Duodenal mucosa (tissue), 2 donors: ENCODE results near the gene PHOX2A.
A peak's percentile ranks its signal among the peaks of the same experiment; 100 is the strongest.

ENCODE experiments used
- H3K27ac ChIP-seq: one replicate; pipeline ENCODE4 v1.7.0; 2013; ENCODE audit warnings: low read depth, low read length
- H3K27me3 ChIP-seq, 2 donors: one replicate each; pipeline ENCODE4 v1.7.0; 2013; ENCODE audit warnings: low read length in 2 of 2, control low read depth in 1 of 2; ENCODE audit not compliant: insufficient read depth in 2 of 2, control insufficient read depth in 1 of 2
- H3K36me3 ChIP-seq, 2 donors: one replicate each; pipeline ENCODE4 v1.7.0; 2013; ENCODE audit warnings: low read length in 2 of 2, control low read depth in 1 of 2; ENCODE audit not compliant: insufficient read depth in 2 of 2, control insufficient read depth in 1 of 2
- H3K4me1 ChIP-seq, 2 donors: one replicate each; pipeline ENCODE4 v1.7.0; 2013; ENCODE audit warnings: low read length in 2 of 2, control low read depth in 1 of 2; ENCODE audit not compliant: insufficient read depth in 2 of 2, control insufficient read depth in 1 of 2
- H3K4me3 ChIP-seq, 2 donors: one replicate each; pipeline ENCODE4 v1.7.0; 2013; ENCODE audit warnings: low read length in 2 of 2, low read depth in 1 of 2
- H3K9ac ChIP-seq, 2 donors: one replicate each; pipeline ENCODE4 v1.7.0; 2013; ENCODE audit warnings: low read length in 2 of 2, low read depth in 1 of 2
- H3K9me3 ChIP-seq, 2 donors: one replicate each; pipeline ENCODE4 v1.7.0; 2013; ENCODE audit warnings: low read length in 2 of 2, control low read depth in 1 of 2; ENCODE audit not compliant: control insufficient read depth in 1 of 2

Gene PHOX2A

DNA sequence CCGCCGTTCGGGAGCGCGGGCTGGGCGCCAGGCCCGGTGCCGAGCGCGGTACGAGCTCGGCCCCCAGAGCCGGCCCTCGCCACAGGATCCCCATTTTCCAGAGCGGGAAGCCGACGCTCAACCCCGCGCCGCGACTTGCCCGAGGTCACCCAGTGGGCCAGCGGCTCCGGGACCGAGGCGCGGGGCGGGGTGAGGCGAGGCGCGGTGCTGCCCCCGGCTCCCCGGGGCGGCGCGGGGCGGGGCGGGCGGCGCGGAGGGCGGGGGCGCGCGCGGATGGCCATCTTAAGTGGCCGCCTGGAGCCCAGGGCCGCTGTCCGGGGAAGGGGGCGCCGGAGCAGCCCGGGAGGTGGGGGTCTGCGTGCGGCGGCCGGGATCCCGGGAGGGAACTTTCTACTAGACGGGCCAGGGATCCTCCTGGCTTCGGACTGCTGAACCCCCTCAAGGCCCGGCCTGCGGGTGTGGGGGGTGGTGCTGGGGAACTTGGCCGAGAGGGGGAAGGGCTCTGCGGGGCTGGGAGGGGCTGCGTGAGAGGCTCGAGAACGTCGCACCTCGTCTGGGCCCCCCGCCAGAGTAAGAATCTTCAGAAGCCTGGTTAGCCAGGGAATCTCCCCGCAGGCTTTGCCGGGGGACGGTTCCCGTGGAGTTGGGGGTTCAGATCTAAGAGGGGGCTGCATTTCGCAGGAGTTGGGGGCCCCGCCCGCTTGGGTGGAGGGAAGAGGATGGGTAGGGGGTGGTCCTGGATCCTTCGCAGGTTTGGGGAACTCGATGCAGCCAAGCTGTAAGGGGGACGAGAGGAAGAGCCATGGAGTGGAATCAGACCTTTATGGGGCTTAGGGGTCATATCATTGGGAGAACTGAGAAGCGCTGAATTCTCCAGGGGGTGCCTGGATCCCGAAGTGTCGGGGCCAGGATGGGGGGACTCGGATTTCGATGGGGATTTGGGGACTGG lies 20.1 kb downstream of the PHOX2A start:
- H3K9ac ChIP-seq: peak overlapping the region; percentile 82 to 90
- peaks cover 16 to 25% of the 10 kb centered on the region in 2 donors for H3K4me1 ChIP-seq
- peak overlapping the region; percentile 92 to 96 for H3K4me3 ChIP-seq
- H3K27me3 ChIP-seq: no peaks in the 10 kb centered on the region
- peak overlapping the region; percentile 90 for H3K27ac ChIP-seq
- peaks cover 9% of the 10 kb centered on the region in 2 donors for H3K36me3 ChIP-seq
- H3K9me3 ChIP-seq: no peaks in the 10 kb centered on the region

DNA sequence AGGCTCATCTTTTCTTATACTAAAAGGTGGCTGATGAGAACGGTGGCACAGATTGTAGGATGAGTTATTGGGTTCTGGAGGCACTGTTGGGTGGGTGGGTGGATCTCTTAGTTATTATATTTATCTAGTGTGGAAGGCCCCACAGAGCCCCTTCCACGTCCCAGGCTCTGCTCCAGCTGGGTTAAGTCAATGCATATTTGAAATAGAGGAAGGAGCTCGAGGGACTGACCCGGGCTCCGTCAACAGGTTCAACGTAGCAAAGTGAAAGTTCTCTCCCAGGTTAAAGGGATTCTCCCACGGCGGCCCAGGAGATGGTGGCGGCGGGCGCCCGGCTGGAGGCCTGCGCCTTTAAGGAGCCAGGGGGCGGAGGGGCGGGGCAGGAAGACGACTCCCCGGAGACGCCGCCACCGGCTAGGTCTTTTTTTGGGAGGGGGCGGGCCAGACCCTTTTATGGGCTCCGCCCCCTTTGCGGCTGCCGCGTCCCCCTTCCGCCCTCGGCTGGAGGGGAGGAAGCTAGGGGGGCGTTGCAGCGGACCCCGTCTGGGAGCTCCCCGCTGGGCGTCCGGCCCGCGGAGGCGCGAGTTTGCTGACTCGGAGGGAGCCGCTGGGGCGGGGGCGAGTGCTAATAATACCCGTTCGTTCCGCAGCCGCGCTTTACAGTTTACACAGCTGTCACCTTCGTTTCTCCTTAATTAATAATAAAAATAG lies 20.9 kb downstream of the PHOX2A start:
- Histone ChIP-seq H3K27me3 (peaks cover 0 to 3% of the 10 kb centered on the region in 2 donors), H3K36me3 (peaks cover under 1 to 2% of the 10 kb centered on the region in 2 donors), H3K4me3 (peak overlapping the region; percentile 70 to 92), H3K4me1 (peaks cover 16 to 25% of the 10 kb centered on the region in 2 donors), H3K27ac (peak overlapping the region; percentile 90), H3K9ac (peak overlapping the region; percentile 74 to 90), H3K9me3 (no peaks in the 10 kb centered on the region)

DNA sequence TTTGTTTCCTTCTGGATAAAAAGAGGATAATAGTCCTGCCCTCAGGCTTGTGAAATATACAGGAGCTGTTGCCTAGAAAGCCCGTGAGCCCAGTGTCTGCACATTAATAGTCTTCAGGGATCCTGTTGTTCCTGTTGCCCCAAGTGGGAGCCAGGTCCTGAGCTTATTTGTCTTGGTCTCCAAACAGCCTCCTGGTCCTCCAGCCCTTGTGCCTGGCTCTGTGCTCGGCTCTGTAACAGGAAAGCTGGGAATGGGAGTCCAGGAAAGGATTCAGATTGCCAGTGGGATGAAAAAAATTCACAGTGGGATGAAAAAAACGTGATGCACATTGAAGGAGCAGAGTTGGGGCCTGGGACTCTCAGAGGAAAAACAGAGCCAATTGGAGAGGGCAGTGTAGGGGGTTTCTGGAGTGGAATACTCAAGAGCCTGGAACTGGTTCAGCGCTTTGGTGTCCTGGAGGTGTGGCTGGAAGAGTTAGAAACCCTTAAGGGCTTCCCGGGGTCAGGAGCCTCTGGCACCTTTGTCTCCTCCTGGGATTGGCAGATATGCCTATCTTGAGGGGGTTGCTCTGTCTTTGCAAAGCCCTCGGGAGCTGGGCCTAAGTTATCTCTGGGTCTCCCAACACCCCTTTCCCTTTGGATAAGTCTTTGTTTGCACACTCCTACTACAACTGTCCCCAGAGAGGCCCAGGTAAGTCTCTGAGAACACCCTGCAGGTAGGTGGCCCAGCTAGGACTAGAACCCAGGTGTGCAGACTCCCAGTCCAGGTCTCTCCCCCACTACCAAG lies 21.7 kb downstream of the PHOX2A start:
- peaks cover 5 to 6% of the 10 kb centered on the region in 2 donors for H3K27me3 ChIP-seq
- H3K27ac ChIP-seq: peak overlapping the region; percentile 53
- H3K9ac ChIP-seq: peak overlapping the region; percentile 58 to 90
- H3K36me3 ChIP-seq: no peaks in the 10 kb centered on the region
- peaks cover 16 to 25% of the 10 kb centered on the region in 2 donors for H3K4me1 ChIP-seq
- H3K4me3 ChIP-seq: peak overlapping the region; percentile 70 to 92
- H3K9me3 ChIP-seq: no peaks in the 10 kb centered on the region

DNA sequence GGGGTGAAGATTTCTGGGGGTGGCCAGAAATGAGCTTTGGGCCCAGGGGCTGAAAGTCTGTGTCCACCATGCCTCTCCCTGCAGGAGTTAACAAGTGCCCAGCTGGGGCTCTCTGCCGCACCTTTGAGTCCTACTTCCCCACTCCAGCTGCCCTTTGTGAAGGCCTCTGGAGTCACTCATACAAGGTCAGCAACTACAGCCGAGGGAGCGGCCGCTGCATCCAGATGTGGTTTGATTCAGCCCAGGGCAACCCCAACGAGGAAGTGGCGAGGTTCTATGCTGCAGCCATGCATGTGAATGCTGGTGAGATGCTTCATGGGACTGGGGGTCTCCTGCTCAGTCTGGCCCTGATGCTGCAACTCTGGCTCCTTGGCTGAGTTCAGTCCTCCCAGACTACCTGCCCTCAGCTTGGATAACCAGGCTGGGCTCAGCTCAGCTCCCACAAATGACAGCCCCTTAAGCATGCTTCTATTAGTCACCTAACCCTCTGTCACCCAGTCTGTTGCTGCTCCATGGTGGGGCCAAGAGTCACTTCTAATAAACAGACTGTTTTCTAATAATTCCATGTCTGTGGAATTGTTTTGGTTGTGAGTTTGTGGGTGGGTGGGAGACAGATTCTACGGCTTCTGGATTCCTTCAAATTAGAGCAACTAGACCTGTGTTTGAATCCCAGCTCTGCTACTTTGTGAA lies 22.4 kb downstream of the PHOX2A start:
- Histone ChIP-seq H3K4me1 (peaks cover 16 to 25% of the 10 kb centered on the region in 2 donors), H3K9ac (no peak overlapping the region), H3K36me3 (no peaks in the 10 kb centered on the region), H3K27me3 (peaks cover 5 to 6% of the 10 kb centered on the region in 2 donors), H3K27ac (no peak overlapping the region), H3K9me3 (no peaks in the 10 kb centered on the region), H3K4me3 (no peak overlapping the region)

DNA sequence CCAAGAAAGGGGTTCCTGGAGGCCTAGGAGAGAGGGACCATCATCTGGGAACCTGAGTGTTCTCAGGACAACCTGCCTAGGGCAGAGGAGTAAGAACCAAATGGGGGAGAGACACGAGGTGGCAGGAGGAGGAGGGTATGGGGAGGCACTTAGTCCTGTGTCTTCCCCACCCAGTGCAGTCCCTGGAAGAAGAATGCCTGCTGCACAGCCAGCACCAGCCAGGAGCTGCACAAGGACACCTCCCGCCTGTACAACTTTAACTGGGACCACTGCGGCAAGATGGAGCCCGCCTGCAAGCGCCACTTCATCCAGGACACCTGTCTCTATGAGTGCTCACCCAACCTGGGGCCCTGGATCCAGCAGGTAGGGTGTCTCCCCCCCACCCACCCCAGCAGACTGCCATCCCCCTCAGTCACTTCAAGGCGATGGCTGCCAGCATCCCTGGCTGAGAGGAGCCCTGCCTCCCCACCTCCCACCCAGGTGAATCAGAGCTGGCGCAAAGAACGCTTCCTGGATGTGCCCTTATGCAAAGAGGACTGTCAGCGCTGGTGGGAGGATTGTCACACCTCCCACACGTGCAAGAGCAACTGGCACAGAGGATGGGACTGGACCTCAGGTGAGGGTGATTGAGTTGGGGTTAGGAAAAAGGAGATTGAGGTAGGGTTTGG lies 23.1 kb downstream of the PHOX2A start:
- Histone ChIP-seq H3K9me3 (no peaks in the 10 kb centered on the region), H3K27ac (no peak overlapping the region), H3K36me3 (no peaks in the 10 kb centered on the region), H3K4me1 (peaks cover 15 to 24% of the 10 kb centered on the region in 2 donors), H3K27me3 (peaks cover 5 to 6% of the 10 kb centered on the region in 2 donors), H3K9ac (no peak overlapping the region), H3K4me3 (no peak overlapping the region)

DNA sequence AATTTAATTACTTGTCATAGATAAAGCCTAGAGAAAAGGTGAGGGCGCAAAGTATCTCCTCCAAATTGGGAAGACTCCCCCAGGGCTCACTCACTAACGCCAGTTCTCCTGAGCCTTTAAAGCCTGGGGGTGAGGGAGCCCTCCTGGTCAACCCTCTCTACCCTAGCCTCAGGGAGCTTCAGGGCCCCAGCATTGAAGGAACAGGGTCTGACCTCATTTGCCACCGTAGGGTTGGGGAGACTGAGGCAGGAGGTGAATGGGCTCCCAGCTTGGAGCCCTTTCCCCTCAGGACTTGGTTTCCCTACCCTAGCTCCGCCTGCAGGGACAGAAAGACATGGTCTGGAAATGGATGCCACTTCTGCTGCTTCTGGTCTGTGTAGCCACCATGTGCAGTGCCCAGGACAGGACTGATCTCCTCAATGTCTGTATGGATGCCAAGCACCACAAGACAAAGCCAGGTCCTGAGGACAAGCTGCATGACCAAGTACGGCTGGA lies 25.7 kb downstream of the PHOX2A start:
- H3K9me3 ChIP-seq: no peaks in the 10 kb centered on the region
- peaks cover 8 to 15% of the 10 kb centered on the region in 2 donors for H3K4me1 ChIP-seq
- H3K27me3 ChIP-seq: peaks cover 5 to 6% of the 10 kb centered on the region in 2 donors
- no peak overlapping the region for H3K27ac ChIP-seq
- no peaks in the 10 kb centered on the region for H3K36me3 ChIP-seq
- H3K9ac ChIP-seq: no peak overlapping the region
- peak overlapping the region in 1 of 2 donors; percentile 36 for H3K4me3 ChIP-seq

DNA sequence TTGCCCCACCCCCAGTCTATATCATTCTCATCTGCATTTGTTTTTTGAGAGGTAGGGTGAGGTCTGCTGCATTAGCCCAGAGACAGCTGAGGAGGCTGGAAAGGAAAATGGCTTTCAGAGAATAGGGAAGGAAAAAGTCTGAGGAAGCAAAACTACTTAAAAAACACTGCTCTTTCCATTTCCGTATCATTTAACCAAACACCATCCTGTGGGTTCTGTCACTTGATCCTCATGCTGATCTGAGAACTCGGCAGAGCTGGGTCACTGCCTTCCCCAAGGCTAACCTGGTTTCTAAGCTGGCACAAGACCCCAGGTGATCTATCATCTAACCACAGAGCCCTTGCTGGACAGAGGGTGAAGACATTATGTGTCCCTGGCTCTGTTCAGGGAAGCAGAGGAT lies 26.1 kb downstream of the PHOX2A start:
- H3K36me3 ChIP-seq: no peaks in the 10 kb centered on the region
- no peak overlapping the region for H3K27ac ChIP-seq
- H3K4me3 ChIP-seq: no peak overlapping the region
- peaks cover 5 to 6% of the 10 kb centered on the region in 2 donors for H3K27me3 ChIP-seq
- H3K4me1 ChIP-seq: peaks cover 8 to 15% of the 10 kb centered on the region in 2 donors
- H3K9ac ChIP-seq: no peak overlapping the region
- no peaks in the 10 kb centered on the region for H3K9me3 ChIP-seq

DNA sequence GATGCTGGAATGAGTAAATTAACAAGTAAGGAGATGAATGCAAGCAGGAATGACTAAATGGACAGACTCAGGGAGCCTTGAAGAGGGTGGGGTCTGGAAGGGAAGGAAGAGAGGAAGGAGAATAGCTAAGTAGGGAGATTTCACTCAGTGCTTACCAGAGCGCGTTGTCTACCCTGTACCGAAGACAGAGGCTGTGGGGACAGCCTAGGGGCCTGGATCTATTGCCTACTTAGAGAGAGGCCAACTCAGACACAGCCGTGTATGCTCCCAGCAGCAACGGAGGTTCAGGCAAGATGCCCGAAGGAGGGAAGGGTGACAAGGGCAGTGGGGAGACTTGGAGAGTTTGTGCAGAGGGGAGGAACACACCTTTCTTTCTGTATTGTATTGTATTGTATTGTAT lies 27.3 kb downstream of the PHOX2A start, which contains the start of gene FOLR2:
TSS of gene FOLR2 (plus strand) at position 157 of the 400 bp plus-strand sequence. CDS start 1,791 bp downstream, outside the sequence.
- H3K4me1 ChIP-seq: peaks cover 0 to 3% of the 10 kb centered on the region in 2 donors
- peaks cover 5 to 6% of the 10 kb centered on the region in 2 donors for H3K27me3 ChIP-seq
- no peak within 1 kb of the TSS for H3K9ac ChIP-seq
- no peaks in the 10 kb centered on the region for H3K9me3 ChIP-seq
- H3K4me3 ChIP-seq: no peak within 1 kb of the TSS
- H3K27ac ChIP-seq: no peak within 1 kb of the TSS
- H3K36me3 ChIP-seq: no peaks in the 10 kb centered on the region

DNA sequence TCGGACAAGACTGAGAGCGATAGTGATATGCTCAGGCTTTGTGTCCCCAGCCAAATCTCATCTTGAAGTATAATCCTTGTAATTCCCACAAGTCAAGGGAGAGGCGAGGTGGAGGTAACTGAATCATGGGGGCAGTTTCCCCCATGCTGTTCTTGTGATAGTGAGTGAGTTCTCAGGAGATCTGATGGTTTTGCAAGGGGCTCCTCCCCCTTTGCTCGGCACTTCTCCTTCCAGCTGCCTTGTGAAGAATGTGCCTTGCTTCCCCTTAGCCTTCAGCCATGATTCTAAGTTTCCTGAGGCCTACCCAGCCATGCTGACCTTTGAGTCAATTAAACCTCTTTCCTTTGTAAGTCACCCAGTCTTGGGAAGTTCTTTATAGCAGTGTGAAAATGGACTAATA lies 34.9 kb downstream of the PHOX2A start:
- Histone ChIP-seq H3K27me3 (no peaks in the 10 kb centered on the region), H3K36me3 (no peaks in the 10 kb centered on the region), H3K27ac (no peak overlapping the region), H3K9ac (no peak overlapping the region), H3K4me3 (no peak overlapping the region), H3K9me3 (no peaks in the 10 kb centered on the region), H3K4me1 (no peaks in the 10 kb centered on the region)
